HG03558 (cell line): ENCODE measurements around the gene QRICH2.
"Not testable (repeated sequence)": the region's sequence is repeated elsewhere in the genome, so short reads cannot be mapped to it uniquely, and the experiment has no call there.

Experiments used
- ATAC-seq: cut with Tn5 transposase; IDR thresholded peaks from one replicate; pipeline ENCODE4 v1.9.1; 2021; ENCODE audit warnings: moderate number of reproducible peaks; ENCODE audit not compliant: unreplicated experiment; ENCODE audit errors: extremely low read depth

The QRICH2 gene

DNA sequence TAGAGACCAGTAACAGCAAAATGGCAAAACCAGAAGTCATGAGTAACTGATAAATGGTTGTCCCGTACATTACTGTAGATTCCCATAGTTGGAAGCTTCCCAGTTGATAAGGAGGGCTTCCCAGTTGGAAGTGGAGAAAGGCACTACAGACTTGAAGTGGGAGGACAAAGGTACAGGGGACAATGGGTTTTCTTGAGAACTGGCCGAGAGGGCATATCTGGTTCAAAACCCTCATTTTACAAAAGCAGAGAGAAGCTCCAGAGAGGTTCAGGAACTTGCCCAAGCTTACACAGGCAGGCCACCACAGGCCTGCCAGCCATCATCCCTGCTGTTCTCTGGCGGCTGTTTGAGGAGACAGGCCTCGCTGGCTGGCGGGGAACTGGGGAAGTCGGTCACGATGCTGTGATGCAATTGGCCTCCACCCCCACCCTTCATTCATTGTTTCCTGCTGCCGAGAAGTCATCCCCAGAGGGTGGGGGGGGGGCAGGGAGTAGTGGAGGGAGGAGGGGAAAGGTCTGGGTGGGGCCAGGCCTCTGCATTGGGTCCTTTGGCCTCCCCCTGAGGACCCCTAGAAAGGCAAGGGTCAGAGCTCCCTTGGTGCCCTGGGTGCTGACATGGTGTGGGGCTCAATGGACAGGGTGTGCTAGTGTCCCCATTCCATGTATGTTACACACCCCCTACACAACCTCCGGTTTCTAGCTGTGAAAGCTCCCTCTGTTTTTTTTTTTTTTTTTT is 39.9 kb downstream of the QRICH2 start:
- no peak for ATAC-seq

DNA sequence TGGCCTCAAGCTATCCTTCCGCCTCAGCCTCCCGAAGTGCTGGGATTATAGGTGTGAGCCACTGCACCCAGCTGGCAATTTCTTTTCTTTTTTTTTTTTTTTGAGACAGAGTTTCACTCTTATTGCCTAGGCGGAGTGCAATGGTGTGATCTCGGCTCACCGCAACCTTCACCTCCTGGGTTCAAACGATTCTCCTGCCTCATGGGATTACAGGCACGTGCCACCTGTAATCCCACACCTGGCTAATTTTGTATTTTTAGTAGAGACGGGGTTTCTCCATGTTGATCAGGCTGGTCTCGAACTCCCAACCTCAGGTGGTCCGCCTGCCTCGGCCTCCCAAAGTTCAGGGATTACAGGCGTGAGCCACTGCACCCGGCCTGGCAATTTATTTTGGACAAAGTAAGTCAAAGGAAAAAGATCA is 40.5 kb downstream of the QRICH2 start:
- ATAC-seq, result not testable (repeated sequence)

DNA sequence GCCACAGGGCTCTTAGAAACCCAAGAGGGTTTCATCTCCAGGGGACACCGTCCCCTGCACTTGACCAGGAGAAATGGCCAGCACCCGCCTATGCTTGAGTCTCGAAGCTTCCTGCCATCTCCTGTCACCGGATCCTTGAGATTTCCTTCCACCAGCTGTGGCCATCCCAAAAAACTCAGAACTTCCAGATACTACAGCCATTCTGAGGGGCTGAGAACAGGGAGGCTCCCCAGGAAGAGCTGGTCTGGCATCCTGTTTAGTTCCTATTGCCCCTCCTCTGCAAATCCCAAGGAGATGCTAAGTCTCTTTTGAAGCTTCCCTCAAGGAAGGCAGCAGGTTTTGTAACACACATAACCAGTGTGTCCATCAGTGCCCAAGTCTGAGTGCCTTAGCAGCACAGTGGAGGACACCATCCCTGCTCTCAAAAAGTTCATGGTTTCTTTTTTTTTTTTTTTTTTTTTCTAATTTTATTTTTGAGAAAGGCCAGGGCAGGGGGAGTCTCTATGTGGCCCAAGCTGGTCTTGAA is 41.0 kb downstream of the QRICH2 start:
- no peak for ATAC-seq

DNA sequence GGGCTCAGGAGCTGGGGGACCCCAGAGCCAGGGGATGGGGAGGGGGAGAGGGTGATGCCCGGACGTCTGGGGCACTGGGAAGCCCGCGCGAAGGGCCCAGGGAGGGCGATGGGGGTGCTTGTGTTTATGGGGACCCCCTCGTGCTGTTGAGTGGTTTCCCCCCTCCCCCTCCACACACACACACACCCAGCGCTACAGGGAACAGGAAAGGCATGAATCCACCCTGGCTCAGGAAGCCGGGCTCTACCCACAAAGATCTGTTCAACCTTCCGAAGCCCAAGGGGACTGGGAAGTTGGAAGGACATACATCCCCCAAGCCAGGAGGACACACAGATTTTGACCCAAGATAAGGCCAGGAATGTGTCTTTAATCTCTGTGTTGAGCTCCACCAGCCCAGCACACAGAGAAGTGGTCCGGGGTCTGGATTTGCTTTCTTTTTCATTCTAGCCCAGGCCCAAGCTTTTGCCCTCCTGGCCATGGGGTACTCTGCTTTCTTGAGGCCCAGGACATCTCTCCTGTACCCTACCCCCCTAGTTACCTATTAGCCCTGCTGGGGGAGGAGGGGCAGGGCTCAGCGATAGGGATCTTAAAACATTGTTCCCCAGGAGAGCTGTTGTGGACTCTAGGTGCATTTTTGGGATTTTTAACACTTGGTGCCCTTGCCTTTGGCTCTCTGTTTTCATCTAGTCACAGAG is 41.7 kb downstream of the QRICH2 start:
- ATAC-seq, result no peak

DNA sequence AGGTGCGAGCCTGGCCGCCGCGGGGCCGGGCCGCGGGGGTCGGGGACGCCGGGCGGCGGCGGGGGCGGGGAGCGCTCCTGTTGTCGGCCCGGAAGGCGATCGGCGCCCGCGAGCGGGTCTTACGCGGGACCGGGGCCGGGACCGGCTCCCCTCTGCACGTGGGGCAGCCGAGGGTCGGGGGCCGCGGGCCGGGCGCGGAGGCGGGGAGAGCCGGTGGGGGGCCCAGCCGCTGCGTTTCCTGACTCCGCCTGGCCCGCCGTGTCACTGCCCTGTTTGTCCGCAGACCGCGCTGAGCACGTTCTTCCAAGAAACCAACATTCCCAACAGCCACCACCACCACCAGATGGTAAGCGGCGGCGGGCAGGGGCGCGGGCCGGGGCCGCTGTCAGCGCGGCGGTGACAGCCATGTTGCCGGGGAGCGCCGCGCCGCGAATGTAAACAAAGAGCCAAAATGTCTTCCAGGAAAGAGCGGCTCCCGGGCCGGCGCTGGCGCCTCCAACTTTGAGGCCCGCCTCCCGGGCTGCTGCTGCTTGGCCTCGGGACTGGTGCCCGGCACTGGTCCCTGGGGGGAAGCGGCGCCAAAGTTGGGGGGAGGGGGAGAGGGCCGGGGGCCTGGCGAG is 42.3 kb downstream of the QRICH2 start:
- ATAC-seq, result no peak

DNA sequence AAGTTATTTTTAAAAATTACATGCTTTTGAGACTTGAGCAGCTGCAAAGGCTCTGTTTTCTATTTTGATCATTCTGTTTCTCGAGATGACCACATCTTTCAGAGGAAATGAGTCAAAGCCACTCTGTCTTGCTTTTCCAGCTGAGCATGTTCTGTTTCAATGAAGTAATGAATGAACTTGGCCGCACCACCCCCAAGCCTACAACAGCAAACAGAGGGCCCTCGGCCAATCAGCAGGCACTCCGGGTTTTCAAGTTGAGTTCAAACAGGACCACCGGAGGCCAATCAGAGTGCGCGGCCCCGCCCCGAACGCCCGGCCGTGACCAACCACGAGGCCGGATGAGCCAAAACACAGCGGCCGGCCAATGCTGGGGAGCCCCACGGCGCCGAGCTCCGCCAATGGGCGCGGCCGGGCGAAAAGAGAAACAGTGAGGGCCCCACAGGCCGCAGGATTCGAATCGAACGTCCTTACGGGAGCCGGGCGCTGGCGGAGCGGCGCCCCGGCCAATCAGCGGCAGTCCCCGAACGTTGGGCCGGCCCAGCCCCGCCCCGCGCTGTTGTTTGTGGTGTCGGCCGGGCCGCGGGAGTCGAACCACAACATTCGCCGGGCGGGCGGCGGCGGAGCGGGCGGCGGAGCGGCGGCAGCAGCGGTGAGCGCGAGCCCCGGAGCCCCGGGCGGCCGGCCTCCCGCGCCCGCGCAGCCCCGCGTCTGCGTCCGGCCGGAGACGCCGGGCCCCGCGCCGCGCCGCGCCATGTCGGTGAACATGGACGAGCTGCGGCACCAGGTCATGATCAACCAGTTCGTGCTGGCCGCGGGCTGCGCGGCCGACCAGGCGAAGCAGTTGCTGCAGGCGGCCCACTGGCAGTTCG is 43.1 kb downstream of the QRICH2 start, which contains the start of gene UBALD2:
Gene UBALD2, plus strand, starts transcription at position 594 of the 869 bp plus-strand sequence. Its CDS starts 158 bp downstream, at position 752.
- peak; percentile 54 for ATAC-seq

DNA sequence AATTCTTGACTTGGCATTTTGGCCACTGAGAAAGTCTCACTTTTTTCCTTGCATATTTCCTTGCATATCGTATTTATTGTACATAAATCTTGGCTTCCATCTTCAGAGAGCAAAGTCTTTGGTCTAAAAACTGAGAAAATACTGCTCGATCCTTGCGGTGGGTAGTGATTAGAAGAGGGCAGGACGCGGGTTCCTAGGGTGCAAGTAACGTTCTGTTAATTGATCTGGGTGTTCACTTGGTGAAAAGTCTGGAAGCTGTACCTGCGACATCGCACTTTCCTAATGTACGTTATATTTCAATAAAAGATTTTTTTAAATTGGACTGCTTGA is 43.7 kb downstream of the QRICH2 start:
- ATAC-seq, result no peak

DNA sequence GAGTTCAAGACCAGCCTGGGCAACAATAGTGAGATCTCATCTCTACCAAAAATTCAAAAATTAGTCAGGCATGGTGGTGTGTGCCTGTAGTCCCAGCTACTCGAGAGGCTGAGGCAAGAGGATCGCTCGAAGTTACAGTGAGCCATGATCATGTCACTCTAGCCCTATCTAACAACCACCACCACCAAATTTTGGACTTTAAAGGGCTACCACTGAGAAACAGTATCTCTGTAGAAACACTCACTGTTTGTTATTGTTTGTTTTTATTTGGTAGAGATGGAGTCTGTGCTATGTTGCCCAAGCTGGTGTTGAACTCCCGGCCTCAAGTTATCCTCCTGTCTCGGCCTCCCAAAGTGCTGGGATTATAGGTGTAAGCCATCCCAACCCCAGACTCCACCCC is 44.2 kb downstream of the QRICH2 start:
- ATAC-seq, result no peak

DNA sequence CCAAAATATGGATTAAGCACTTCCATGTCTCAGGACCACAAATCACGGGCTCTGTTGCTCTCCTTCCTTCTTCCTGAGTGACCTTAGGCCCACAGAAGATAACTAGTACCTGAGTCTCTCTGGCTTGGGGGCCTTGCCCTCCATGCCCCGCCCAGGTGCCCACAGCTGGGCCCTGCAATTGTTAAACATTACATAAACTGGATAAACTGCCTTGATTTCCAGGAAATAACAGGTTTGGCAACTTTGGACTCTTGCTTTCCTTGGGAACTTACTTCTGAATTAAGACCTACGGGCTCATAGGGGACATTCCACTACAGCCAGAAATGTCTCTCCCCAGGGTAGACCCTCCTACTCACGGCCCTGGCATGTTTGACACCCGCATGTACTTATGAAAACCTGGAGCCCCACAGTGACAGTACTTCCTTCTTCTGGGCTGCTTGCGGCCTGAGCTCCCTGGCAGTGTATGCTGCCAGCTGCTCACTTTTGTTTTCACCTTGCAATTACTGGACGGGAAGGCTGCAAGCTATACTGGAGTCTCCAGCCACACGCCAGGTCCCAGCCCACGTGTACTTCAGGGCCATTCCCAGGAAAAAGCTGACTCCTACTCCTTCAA is 45.2 kb downstream of the QRICH2 start:
- no peak for ATAC-seq

DNA sequence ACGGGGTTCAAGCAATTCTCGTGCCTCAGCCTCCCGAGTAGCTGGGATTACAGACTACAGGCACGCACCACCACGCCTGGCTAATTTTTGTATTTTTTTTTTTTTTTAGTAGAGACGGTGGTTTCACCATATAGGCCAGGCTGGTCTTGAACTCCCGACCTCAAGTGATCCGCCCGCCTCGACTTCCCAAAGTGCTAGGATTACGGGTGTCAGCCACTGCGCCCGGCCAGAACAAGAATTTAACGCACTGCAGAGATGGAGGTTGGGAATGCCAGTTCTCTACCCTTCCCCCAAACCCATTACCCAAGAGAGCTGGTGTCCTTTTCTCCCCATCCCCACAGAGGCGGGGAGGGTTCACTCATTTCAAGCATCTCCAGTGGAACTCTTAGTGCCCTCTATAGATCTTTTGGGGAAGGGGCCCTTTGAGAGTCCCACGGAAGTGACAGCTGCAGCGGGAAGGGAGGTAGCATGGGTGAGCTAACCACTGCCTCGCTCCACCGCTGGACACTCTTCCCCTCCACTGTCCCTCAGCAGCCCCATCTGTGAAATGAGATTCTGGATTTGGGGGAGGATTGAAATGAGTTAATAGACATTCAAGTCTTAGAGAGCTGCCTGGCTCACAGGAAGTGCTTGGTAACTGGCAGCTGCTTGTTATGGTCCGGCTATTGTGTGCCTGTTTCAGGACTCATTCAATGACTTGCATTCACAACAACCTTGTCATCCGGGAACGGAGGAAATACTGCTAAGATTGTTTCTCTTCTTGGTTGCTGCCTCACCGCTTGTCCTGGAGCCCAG is 46.5 kb downstream of the QRICH2 start:
- ATAC-seq, result no peak

DNA sequence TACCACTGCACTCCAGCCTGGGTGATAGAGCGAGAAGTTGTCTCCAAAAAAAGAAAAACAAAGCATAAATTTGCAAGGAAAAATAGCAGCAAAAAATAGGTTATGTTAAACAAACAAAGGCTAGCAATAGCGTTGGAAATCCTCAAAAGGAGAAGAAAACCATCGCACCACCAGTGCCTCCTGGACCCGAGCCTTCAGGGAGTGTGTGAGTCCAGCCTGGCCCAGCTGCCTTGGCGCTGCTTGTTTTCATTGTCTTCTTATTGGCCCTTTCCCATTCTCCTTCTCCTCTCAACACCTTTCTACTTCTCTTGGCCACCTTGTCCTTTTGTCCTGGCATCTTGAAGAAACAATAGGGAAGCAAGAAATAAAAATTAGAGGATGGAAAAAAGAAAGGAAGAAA is 47.4 kb downstream of the QRICH2 start:
- no peak for ATAC-seq

DNA sequence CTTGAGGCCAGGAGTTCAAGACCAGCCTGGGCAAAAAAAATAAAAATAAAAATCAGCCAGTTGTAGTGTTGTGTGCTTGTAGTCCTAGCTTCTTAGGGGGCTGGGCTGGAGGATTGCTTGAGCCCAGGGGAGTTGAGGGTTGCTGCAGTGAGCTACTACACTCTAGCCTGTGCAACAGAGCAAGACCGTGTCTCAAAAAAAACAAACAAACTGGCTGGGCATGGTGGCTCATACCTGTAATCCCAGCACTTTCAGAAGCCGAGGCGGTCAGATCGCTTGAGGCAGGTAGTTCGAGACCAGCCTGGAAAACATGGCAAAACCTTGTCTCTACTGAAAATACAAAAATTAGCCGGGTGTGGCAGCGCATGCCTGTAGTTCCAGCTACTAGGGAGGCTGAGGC is 47.9 kb downstream of the QRICH2 start:
- ATAC-seq, result no peak

DNA sequence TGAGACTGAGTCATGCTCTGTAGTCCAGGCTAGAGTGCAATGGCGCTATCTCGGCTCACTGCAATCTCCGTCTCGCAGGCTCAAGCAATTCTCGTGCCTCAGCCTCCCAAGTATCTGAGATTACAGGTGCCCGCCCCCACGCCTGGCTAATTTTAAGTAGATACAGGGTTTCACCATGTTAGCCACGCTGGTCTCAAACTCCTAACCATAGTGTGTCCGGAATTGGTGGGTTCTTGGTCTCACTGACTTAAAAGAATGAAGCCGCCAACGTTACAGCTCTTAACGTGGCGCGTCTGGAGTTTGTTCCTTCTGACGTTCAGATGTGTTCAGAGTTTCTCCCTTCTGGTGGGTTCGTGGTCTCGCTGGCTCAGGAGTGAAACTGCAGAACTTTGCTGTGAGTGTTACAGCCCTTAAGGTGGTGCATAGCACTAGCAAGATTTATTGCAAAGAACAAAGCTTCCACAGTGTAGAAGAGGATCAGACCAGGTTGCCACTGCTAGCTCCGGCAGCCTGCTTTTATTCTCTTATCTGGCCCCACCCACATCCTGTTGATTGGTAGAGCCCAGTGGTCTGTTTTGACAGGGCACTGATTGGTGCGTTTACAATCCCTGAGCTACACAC is 51.5 kb downstream of the QRICH2 start:
- ATAC-seq, result not testable (repeated sequence)

DNA sequence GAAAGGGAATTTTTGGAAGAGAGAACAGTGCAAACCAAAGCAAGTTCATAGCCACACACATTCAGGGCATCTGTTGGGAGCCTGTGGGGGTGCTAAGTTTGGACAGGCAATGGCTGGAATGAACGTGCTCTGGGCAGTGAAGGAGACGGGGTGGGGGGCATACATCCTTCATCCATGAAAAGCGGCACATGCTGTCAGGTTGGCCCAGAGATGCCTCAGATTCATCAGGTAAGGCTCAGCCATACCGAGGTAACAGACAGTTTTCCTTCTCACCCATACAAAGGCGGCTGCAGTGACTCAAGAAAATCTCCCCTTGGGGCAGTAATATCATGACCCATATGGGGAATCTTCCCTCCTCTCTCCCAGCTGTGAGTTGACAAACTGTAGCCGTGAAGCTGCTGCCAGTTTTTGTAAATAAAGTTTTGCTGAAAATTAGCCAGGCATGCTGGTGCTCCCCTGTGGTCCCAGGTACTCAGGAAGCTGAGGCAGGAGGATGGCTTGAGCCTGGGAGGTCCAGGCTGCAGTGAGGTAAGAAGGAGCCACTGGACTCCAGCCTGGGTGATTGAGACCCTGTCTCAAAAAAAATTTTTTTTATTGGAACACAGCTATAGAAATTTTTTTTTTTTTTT is 52.2 kb downstream of the QRICH2 start:
- no peak for ATAC-seq

DNA sequence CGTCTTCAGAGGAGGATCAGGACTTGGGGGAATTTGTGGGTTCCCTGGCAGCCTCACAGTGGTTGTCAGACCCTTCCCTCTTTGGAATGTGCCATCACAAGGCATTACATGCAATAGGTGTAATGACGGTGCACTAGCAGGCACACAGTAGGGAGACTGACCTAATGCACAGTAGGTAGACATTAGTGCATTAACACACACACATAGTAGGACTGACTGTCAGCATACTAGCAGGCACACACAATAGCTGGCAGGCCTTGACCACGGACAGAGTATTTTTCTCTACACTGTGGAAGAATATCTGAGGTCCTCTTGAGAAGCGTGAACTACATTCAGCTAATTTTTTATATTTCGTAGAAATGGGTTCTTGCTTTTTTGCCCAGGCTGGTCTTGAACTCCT is 53.8 kb downstream of the QRICH2 start:
- ATAC-seq, result no peak

DNA sequence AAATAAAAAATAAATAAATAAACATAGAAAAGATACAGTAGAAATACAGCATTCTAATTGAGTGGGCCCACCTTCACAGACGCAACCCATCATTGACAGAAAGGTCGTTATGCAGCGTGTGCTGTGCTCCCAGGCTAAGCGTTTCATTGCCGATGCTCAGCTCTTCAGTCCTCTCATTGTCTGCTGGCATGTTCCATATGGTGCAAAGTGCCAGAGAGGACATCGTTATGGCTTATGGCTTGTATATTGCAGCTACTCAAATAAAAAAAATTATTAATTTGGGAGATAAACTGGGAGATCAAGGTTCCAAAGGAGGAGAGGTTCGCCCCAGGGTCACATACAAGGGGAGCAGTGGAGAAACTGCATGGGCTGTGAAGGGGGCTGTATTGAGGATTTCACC is 54.2 kb downstream of the QRICH2 start:
- no peak for ATAC-seq

DNA sequence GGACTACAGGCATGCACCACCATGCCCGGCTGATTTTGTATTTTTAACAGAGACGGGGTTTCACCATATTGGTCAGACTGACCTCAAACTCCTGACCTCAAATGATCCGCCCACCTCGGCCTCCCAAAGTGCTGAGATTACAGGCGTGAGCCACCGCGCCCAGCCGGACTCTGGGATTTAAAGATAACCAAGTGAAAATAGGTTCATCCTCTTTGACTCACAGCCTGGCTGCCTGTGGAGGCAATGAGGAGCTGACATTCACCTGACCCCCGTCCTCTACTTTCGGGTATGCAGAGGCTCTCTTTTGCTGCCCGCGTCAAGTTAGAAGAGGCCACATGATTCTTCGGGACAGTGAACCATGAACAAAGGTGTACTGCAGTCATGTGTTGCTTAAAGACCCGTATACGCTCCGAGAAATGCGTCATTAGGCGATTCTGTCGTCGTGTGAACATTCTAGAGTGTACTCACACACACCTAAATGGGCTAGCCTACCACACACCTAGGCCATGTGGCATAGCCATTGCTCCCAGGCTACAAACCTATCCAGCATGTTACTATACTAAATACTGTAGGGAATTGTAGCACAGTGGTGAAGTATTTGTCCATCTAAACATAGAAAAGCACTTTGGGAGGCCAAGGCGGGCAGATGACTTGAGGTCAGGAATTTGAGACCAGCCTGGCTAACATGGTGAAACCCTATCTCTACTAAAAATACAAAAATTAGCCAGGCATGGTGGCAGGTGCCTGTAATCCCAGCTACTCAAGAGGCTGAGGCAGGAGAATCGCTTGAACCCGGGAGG is 54.9 kb downstream of the QRICH2 start:
- not testable (repeated sequence) for ATAC-seq
